Keratinocyte (primary cell): Measurements from ENCODE around the gene SUPT20HL1.

Source experiments
- CTCF ChIP-seq, 3 experiments: IDR thresholded peaks in 1 of 3; conservative IDR thresholded peaks in 1 of 3; optimal IDR thresholded peaks in 1 of 3; 2 replicates in 2 of 3; 3 replicates in 1 of 3; pipeline versions ENCODE3 to v1.5.1; 2011; ENCODE audit warnings: low read length in 3 of 3, mild to moderate bottlenecking in 3 of 3, moderate library complexity in 2 of 3, control low read depth in 1 of 3, inconsistent platforms in 1 of 3; ENCODE audit not compliant: insufficient read depth in 2 of 3; ENCODE audit errors: extremely low read depth in 1 of 3
- EZH2 ChIP-seq: IDR thresholded peaks from one replicate; pipeline ENCODE4 v1.6.1; 2012; ENCODE audit warnings: inconsistent platforms, mild to moderate bottlenecking, low read length, moderate library complexity

GRCh38 chrX:24334461-24334860, 26.0 kb upstream of the SUPT20HL1 start:
- no peak for TF ChIP-seq CTCF (optimal IDR thresholded peaks at IDR 0.05 in 1 of 3, IDR thresholded peaks at IDR 0.05 in 1 of 3, conservative IDR thresholded peaks at IDR 0.05 in 1 of 3; ENCODE audit: extremely low read depth in 1 of 3, insufficient read depth in 2 of 3, low read length in 3 of 3)
- TF ChIP-seq EZH2, result no peak
